ENCODE measurements around the gene SLC44A1.

SLC44A1 gene

DNA sequence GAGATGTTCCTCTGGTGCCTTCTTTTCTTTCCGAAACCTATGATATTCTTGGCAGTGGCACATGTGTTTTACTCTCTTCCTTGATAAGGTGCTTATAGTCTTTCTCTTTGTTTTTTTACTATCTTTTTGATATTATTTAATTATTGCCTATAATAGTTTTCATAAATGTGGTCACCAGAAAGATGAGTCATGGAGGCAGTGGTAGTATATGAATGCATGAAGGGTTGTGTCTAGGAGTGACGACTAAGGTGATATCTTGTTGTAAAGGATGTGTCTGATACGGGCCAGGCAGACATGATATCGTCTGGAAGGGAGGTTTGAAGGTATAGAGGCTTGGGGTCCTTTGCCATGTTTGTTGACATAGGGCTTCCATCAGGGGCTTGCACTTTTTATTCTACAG, 36.8 kb downstream of the SLC44A1 start:
- no peak overlapping the region for H3K4me3 ChIP-seq
- no peaks in the 10 kb centered on the region for H3K9me3 ChIP-seq
- H3K27me3 ChIP-seq: no peaks in the 10 kb centered on the region
- peaks cover 0 to 6% (median 0%) of the 10 kb centered on the region in 4 donors for H3K4me1 ChIP-seq
- no peak for DNase-seq
- TF ChIP-seq, protein P1, sequence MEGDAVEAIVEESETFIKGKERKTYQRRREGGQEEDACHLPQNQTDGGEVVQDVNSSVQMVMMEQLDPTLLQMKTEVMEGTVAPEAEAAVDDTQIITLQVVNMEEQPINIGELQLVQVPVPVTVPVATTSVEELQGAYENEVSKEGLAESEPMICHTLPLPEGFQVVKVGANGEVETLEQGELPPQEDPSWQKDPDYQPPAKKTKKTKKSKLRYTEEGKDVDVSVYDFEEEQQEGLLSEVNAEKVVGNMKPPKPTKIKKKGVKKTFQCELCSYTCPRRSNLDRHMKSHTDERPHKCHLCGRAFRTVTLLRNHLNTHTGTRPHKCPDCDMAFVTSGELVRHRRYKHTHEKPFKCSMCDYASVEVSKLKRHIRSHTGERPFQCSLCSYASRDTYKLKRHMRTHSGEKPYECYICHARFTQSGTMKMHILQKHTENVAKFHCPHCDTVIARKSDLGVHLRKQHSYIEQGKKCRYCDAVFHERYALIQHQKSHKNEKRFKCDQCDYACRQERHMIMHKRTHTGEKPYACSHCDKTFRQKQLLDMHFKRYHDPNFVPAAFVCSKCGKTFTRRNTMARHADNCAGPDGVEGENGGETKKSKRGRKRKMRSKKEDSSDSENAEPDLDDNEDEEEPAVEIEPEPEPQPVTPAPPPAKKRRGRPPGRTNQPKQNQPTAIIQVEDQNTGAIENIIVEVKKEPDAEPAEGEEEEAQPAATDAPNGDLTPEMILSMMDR (IDR thresholded peaks at IDR 0.05): no peak
- intact Hi-C loops (cut with DNase I; ENCODE audit: low total_unique reads): no loop called here
- H3K36me3 ChIP-seq: no peaks in the 10 kb centered on the region
- H3K27ac ChIP-seq: no peak overlapping the region

DNA sequence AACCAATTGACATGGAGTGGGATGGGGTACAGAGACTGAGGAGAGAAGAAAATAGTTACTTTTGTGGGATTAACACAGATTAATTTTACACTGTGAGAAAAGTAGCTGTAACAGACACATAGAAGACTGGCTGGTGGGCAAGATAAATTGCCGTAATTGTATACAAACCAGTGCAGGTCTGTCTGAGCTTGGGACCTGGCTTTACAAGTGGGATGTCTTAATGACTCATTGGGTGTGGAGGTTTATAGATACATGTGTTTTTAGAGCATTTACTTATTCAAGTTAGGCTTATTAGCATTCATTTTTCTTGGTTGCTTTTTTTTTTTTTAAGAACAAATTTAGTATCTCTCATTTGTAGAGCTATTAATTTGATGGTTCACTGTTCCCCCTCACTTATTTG, 37.5 kb downstream of the SLC44A1 start:
- Histone ChIP-seq H3K36me3 (no peaks in the 10 kb centered on the region), H3K9me3 (no peaks in the 10 kb centered on the region), H3K4me3 (no peak overlapping the region), H3K27ac (no peak overlapping the region), H3K4me1 (peaks cover 0 to 6% (median 0%) of the 10 kb centered on the region in 4 donors), H3K27me3 (no peaks in the 10 kb centered on the region)
- DNase-seq: no peak
- intact Hi-C loops (cut with DNase I; ENCODE audit: low total_unique reads): no loop called here
- TF ChIP-seq, protein P1 (IDR thresholded peaks at IDR 0.05): no peak

DNA sequence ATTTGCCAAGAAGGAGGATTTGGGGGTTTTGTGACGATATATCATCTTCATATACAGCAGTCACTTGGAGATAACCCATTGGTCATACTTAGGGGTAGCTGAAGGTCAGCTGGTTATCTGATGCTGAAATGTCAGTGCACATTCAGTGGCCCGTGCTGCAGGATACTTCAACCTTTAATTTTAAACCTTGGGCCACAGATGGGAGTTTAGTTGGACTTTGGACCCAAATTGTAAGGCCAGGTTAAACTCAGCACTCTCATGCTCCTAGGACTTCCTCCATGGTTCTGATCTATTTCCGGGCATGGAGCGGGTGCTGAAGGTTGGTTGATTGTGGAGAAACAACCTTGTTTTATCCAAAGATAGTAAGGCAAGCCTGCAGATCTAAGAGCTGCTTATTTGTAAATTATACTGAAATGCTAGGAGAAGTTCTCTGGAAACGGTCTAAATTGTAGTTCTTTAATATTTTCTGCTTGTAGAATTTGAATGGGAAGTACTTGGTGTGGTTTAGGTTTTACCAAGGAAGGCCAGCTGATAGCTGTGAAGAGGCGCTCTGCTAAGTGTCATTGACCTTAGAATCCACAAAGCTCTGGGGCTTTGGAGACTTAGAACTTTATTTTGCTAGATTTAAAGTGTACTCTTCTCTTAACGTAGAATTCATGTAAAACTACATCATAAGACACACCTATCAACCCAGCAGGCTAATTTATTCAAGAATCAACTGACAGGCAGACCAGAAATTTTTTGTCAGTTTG, 38.6 kb downstream of the SLC44A1 start:
- TF ChIP-seq, protein P1 (IDR thresholded peaks at IDR 0.05): no peak
- Histone ChIP-seq H3K27ac (no peak overlapping the region), H3K36me3 (no peaks in the 10 kb centered on the region), H3K4me3 (no peak overlapping the region), H3K9me3 (no peaks in the 10 kb centered on the region), H3K27me3 (no peaks in the 10 kb centered on the region), H3K4me1 (peaks cover 0 to 6% (median 0%) of the 10 kb centered on the region in 4 donors)
- no peak for DNase-seq
- intact Hi-C loops (cut with DNase I; ENCODE audit: low total_unique reads): no loop called here

DNA sequence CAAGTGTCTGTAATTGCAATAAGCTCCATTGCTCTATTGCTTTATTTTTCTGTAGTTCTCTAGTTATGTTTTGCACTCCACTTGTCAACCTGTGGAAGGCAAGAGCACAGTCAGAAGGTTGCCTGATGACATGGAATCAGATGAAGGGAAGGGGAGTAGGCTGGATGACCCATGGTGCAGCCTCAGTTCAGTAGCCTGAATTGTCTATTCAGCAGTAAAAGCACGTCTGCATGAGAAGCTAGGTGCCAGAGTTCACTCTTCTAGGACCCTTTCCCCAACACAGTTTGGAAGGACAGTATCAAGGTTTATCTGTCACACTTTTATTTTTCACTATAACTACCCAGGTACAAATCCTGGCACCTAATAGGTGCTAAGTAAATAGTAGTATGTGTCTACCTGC, 39.3 kb downstream of the SLC44A1 start:
- TF ChIP-seq, protein P1 (IDR thresholded peaks at IDR 0.05): no peak
- DNase-seq: no peak
- Histone ChIP-seq H3K36me3 (no peaks in the 10 kb centered on the region), H3K27me3 (no peaks in the 10 kb centered on the region), H3K4me3 (no peak overlapping the region), H3K9me3 (no peaks in the 10 kb centered on the region), H3K27ac (no peak overlapping the region), H3K4me1 (peaks cover 0 to 2% (median 0%) of the 10 kb centered on the region in 4 donors)
- intact Hi-C loops (cut with DNase I; ENCODE audit: low total_unique reads): no loop called here

DNA sequence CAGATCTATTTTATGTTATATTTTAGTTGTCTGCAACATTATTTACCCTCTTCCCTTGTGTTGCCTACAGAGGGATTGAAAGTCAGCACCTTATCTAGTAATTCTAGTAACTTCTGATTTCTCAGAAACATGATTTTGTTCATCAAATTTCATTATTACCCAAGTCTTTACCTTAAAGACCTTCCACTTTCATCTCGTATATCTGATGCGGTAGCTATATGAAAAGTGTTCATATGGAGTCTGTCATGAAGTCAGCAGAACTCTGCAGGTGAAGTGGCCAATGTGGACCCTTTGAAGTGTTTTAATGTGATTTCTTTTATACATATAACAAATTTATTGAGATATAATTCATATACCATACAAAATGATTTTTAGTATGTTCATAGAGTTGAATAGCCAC, 40.0 kb downstream of the SLC44A1 start:
- DNase-seq: no peak
- no peak overlapping the region for H3K27ac ChIP-seq
- no peaks in the 10 kb centered on the region for H3K4me1 ChIP-seq
- H3K27me3 ChIP-seq: no peaks in the 10 kb centered on the region
- H3K9me3 ChIP-seq: no peaks in the 10 kb centered on the region
- H3K4me3 ChIP-seq: no peak overlapping the region
- TF ChIP-seq, protein P1 (IDR thresholded peaks at IDR 0.05): no peak
- intact Hi-C loops (cut with DNase I; ENCODE audit: low total_unique reads): no loop called here
- H3K36me3 ChIP-seq: no peaks in the 10 kb centered on the region
